BE2C (cell line): ENCODE results near the gene ATP10A.

Experiments
- DNase-seq: peaks from one replicate; pipeline ENCODE4 v3.0.0-alpha.2; 2020
- H3K27me3 ChIP-seq: fragments of 250-450 bp; sonication (Bioruptor Pico); 2 replicates; pipeline ENCODE4 v1.5.1; 2020; ENCODE audit warnings: mild to moderate bottlenecking
- H3K36me3 ChIP-seq: fragments of 250-450 bp; sonication (Bioruptor Pico); 2 replicates; pipeline ENCODE4 v1.5.1; 2020; ENCODE audit warnings: mild to moderate bottlenecking
- H3K4me1 ChIP-seq: fragments of 250-450 bp; sonication (Bioruptor Pico); 2 replicates; pipeline ENCODE4 v1.5.1; 2020
- H3K4me3 ChIP-seq: 2 replicates; pipeline ENCODE4 v1.5.1; 2011; ENCODE audit warnings: low read depth, low read length
- H3K9me3 ChIP-seq: fragments of 250-450 bp; sonication (Bioruptor Pico); 2 replicates; pipeline ENCODE4 v1.5.1; 2020
- TF ChIP-seq, protein P1 (sequence below): IDR thresholded peaks from 2 replicates; pipeline ENCODE4 v1.5.1; 2012; ENCODE audit warnings: mild to moderate bottlenecking, low read depth, low read length

The ATP10A gene

DNA sequence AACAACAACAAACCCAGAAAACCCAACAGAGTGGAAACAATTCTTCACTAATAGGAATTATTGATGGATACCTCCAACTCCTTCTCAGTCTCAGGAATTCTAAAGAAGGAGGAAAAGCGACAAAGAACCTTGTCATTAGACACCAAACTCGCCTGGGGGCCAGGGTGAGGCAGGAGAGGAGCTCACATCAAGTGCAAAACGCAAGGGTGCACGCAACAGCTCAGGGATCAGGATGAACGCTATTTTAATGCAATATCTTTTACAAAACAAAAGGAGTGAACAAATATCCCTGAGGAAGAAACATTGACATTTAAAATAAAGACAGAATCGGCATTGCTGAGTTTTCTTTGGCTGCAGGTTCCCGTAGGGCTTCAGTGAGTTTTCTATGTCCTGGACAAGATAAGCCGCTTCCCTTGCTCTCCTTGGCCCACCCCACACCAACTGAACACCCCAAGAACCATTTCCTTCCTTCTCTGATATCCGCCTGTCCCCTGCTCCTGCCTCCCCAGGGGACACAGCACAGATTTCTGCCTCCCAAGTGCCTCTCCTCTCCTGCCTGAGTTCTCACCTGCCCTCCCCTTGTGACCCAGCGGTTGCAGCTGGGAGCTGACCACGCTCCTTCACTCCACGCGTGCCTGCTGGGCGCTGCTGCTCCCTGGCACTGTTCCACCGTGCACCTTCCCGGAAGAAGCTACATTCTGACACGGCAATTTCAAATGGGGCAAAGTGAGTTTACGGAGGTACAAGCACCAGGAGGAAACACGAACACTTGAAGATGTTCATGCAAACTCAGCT lies 63.0 kb downstream of the ATP10A start:
- Histone ChIP-seq H3K4me1 (no peaks in the 10 kb centered on the region), H3K4me3 (no peak overlapping the region), H3K27me3 (no peaks in the 10 kb centered on the region), H3K36me3 (no peaks in the 10 kb centered on the region), H3K9me3 (no peaks in the 10 kb centered on the region)
- TF ChIP-seq, protein P1, sequence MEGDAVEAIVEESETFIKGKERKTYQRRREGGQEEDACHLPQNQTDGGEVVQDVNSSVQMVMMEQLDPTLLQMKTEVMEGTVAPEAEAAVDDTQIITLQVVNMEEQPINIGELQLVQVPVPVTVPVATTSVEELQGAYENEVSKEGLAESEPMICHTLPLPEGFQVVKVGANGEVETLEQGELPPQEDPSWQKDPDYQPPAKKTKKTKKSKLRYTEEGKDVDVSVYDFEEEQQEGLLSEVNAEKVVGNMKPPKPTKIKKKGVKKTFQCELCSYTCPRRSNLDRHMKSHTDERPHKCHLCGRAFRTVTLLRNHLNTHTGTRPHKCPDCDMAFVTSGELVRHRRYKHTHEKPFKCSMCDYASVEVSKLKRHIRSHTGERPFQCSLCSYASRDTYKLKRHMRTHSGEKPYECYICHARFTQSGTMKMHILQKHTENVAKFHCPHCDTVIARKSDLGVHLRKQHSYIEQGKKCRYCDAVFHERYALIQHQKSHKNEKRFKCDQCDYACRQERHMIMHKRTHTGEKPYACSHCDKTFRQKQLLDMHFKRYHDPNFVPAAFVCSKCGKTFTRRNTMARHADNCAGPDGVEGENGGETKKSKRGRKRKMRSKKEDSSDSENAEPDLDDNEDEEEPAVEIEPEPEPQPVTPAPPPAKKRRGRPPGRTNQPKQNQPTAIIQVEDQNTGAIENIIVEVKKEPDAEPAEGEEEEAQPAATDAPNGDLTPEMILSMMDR = no peak
- no peak for DNase-seq

DNA sequence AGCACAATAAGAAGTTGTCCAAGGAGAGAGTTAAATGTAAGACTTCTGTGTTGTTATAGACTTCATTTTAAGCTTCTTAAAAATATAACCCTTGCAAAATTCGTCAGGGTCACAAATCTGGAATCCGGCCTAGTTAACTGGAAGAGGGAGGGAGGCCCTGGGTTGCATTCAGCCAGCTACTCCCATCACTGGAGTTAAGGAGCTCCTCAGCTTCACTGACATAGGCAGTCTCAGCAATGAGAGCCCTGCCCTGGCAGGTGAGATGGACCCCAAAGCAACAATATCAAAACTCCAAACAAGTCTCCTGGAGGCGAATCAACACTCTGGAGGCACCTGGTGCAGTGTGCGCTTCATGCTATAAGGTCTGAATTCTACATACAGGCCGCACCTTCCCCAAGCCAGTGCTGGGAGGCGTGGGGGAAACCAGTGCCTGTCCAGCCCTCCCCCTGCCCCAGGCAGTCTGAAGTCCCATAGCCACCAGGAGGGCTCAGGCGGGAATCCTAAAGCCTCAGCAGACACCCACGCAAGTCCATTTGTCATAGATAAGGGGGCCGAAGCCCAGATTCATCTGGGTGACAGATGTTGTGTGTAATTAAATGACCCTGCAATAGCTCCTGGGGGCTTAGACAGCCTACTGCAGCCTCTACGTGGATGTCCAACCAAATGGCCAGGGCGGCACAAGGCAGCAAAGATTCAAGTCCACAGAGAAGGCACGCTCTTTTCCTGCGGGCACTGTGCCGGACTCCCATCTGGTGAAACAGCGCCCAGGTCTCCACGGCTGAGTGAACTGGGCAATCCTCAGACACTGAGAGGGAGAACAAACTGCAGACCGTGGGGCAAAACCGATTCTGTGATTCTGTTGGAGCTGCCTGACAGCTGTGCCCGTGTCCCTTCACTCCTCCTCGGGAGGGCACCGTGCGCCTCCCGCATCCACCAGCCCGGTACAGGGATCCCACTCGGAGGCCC lies 64.9 kb downstream of the ATP10A start:
- TF ChIP-seq, protein P1 = no peak

DNA sequence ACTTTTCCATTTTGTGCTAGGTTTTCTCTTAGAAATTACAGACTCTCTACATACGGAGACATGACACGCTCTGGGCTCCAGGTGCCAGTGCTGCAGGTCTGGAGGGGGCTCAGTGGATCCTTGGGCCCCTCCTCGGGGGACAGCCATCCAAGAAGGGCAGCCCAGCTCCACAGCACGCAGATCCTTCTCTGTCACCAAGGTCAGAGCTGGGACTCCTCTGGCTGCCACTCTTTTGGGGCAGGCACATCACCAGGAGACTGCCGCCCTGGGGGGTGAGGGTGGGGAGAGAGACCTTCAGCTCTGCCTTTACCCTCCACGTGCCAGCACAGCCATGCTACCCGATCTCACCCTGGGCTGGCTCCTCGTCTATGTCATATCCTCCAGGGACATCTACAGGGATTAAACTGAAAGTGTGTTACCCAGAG lies 65.6 kb downstream of the ATP10A start:
- Histone ChIP-seq H3K27me3 (no peaks in the 10 kb centered on the region), H3K9me3 (no peaks in the 10 kb centered on the region; the same call in 1 of the 2 replicates), H3K4me1 (no peaks in the 10 kb centered on the region), H3K4me3 (no peak overlapping the region), H3K36me3 (no peaks in the 10 kb centered on the region)
- DNase-seq = no peak
- TF ChIP-seq, protein P1 = no peak

More for the DNA sequence above, 64.9 kb downstream of the ATP10A start:
- H3K4me3 ChIP-seq = no peak overlapping the region
- no peaks in the 10 kb centered on the region for H3K4me1 ChIP-seq
- H3K36me3 ChIP-seq = no peaks in the 10 kb centered on the region
- no peaks in the 10 kb centered on the region; the same call in 1 of the 2 replicates for H3K9me3 ChIP-seq
- no peaks in the 10 kb centered on the region for H3K27me3 ChIP-seq
- DNase-seq = no peak

GRCh38 chr15:25797035-25797434 lies 66.1 kb downstream of the ATP10A start:
- DNase-seq = no peak
- no peaks in the 10 kb centered on the region for H3K27me3 ChIP-seq
- TF ChIP-seq, protein P1 = no peak
- no peaks in the 10 kb centered on the region; the same call in 1 of the 2 replicates for H3K9me3 ChIP-seq
- no peaks in the 10 kb centered on the region for H3K4me1 ChIP-seq
- H3K36me3 ChIP-seq = no peaks in the 10 kb centered on the region
- H3K4me3 ChIP-seq = no peak overlapping the region

- no peak overlapping the region for H3K4me3 ChIP-seq
- H3K4me1 ChIP-seq = no peaks in the 10 kb centered on the region
- H3K9me3 ChIP-seq = no peaks in the 10 kb centered on the region; the same call in 1 of the 2 replicates
- no peaks in the 10 kb centered on the region for H3K27me3 ChIP-seq
- DNase-seq = no peak
- H3K36me3 ChIP-seq = no peaks in the 10 kb centered on the region
- TF ChIP-seq, protein P1 = no peak
Measured at GRCh38 chr15:25796395-25796794, 66.7 kb downstream of the ATP10A start.
